HEK293T (cell line): Measurements from ENCODE around the gene ELL3.
"Not testable (repeated sequence)": the region's sequence is repeated elsewhere in the genome, so short reads cannot be mapped to it uniquely, and the experiment has no call there.

Source experiments
- CTCF ChIA-PET: fragments of 350-600 bp; formaldehyde crosslinking; extraction: SDS; loops from one replicate; lab custom pipeline; 2021; ENCODE audit warnings: antibody characterized with exemption, inconsistent platforms; lab: Yijun Ruan, JAX
- POLR2A ChIA-PET: fragments of 350-600 bp; formaldehyde crosslinking; extraction: SDS; loops from one replicate; lab custom pipeline; 2020; ENCODE audit warnings: antibody characterized with exemption, inconsistent platforms; lab: Yijun Ruan, JAX
- DNase-seq: peaks from one replicate; pipeline ENCODE4 v3.0.0; 2012; ENCODE audit warnings: mixed read lengths; ENCODE audit errors: extremely low spot score
- ARNT ChIP-seq: fragments of 450-650 bp; IDR thresholded peaks from 2 replicates; pipeline ENCODE4 v1.6.1; 2017; ENCODE audit warnings: mild to moderate bottlenecking
- BHLHE40 ChIP-seq: fragments of 450-650 bp; IDR thresholded peaks from 2 replicates; pipeline ENCODE4 v1.6.1; 2016; ENCODE audit warnings: mild to moderate bottlenecking, moderate library complexity, borderline replicate concordance
- CTBP1 ChIP-seq: fragments of 450-650 bp; IDR thresholded peaks from 2 replicates; pipeline ENCODE4 v1.6.1; 2016; ENCODE audit warnings: borderline replicate concordance
- ELF4 ChIP-seq: fragments of 450-650 bp; IDR thresholded peaks from 2 replicates; pipeline ENCODE4 v1.6.1; 2017; ENCODE audit warnings: antibody characterized with exemption
- FOXA1 ChIP-seq: fragments of 450-650 bp; IDR thresholded peaks from 2 replicates; pipeline ENCODE4 v1.6.1; 2016; ENCODE audit warnings: mild to moderate bottlenecking
- FOXK2 ChIP-seq: fragments of 450-650 bp; IDR thresholded peaks from 2 replicates; pipeline ENCODE4 v1.6.1; 2016; ENCODE audit warnings: mild to moderate bottlenecking
- FOXM1 ChIP-seq: fragments of 450-650 bp; IDR thresholded peaks from 2 replicates; pipeline ENCODE4 v1.6.1; 2017; ENCODE audit warnings: mild to moderate bottlenecking, borderline replicate concordance
- HDGF ChIP-seq: fragments of 450-650 bp; IDR thresholded peaks from 2 replicates; pipeline ENCODE4 v1.6.1; 2017; ENCODE audit warnings: antibody characterized with exemption, borderline replicate concordance
- L3MBTL2 ChIP-seq: fragments of 450-650 bp; conservative IDR thresholded peaks from 2 replicates; pipeline ENCODE4 v1.6.1; 2016; ENCODE audit warnings: mild to moderate bottlenecking
- LEF1 ChIP-seq: fragments of 450-650 bp; IDR thresholded peaks from 2 replicates; pipeline ENCODE4 v1.6.1; 2017; ENCODE audit warnings: mild to moderate bottlenecking, borderline replicate concordance
- NFRKB ChIP-seq: fragments of 450-650 bp; IDR thresholded peaks from 2 replicates; pipeline ENCODE4 v1.6.1; 2016; ENCODE audit warnings: mild to moderate bottlenecking, moderate library complexity
- SP1 ChIP-seq: fragments of 450-650 bp; IDR thresholded peaks from 2 replicates; pipeline ENCODE4 v1.6.1; 2017
- SUZ12 ChIP-seq: fragments of 450-650 bp; IDR thresholded peaks from 2 replicates; pipeline ENCODE4 v1.6.1; 2016; ENCODE audit warnings: mild to moderate bottlenecking
- TARDBP ChIP-seq: fragments of 450-650 bp; IDR thresholded peaks from 2 replicates; pipeline ENCODE4 v1.6.1; 2016
- ZNF384 ChIP-seq: fragments of 450-650 bp; IDR thresholded peaks from 2 replicates; pipeline ENCODE4 v1.6.1; 2016
- TF ChIP-seq, protein P1 (sequence below): fragments of 450-650 bp; IDR thresholded peaks from 2 replicates; pipeline ENCODE4 v1.6.1; 2016

Gene ELL3, protein sequence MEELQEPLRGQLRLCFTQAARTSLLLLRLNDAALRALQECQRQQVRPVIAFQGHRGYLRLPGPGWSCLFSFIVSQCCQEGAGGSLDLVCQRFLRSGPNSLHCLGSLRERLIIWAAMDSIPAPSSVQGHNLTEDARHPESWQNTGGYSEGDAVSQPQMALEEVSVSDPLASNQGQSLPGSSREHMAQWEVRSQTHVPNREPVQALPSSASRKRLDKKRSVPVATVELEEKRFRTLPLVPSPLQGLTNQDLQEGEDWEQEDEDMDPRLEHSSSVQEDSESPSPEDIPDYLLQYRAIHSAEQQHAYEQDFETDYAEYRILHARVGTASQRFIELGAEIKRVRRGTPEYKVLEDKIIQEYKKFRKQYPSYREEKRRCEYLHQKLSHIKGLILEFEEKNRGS

DNA sequence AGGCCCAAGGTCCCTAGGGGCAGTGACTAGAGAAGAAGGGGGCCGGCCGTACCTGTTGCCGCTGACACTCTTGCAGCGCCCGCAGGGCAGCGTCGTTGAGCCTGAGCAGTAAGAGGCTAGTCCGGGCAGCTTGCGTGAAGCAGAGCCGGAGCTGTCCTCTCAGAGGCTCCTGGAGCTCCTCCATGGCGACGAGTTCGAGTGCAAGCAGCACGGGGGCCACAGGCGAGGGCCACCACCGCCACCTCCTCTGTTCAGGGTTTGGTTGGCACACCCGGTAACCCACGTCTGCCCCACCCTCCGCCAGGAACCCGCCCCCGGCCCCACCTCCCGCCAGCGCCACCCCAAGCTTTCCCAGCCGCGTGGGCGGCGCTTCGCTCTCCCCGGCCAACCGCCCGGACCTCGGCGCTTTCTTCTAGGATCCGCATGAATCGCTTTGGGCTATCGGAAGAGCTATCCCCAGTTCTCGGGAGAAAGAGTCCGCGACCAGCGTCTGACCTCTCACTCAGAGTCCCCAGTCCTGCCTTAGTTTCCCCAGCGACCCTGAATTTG lies at the start of gene ELL3:
Gene ELL3, minus strand, starts transcription at position 249 of the 549 bp plus-strand sequence. Its CDS starts 65 bp downstream, at position 184.
- no peak for TF ChIP-seq SUZ12
- TF ChIP-seq LEF1: no peak
- no peak for TF ChIP-seq ZNF384
- TF ChIP-seq FOXA1: no peak
- TF ChIP-seq HDGF: no peak
- no peak for TF ChIP-seq NFRKB
- no peak for TF ChIP-seq TARDBP
- no peak for TF ChIP-seq CTBP1
- no peak for TF ChIP-seq SP1
- no peak for TF ChIP-seq ELF4
- TF ChIP-seq BHLHE40: no peak
- TF ChIP-seq ARNT: no peak
- no peak for TF ChIP-seq FOXK2
- TF ChIP-seq, protein P1, sequence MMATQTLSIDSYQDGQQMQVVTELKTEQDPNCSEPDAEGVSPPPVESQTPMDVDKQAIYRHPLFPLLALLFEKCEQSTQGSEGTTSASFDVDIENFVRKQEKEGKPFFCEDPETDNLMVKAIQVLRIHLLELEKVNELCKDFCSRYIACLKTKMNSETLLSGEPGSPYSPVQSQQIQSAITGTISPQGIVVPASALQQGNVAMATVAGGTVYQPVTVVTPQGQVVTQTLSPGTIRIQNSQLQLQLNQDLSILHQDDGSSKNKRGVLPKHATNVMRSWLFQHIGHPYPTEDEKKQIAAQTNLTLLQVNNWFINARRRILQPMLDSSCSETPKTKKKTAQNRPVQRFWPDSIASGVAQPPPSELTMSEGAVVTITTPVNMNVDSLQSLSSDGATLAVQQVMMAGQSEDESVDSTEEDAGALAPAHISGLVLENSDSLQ: no peak
- no peak for TF ChIP-seq L3MBTL2
- TF ChIP-seq FOXM1: no peak
- no peak for DNase-seq
- CTCF ChIA-PET: interaction anchor here (0.7 to 2.0 kb wide), 3 partner anchors 14 to 252 kb away, joined by 3 to 13 read pairs (median 4); partner anchors contain the start of gene HYPK
- POLR2A ChIA-PET: interaction anchor here (0.7 to 3.0 kb wide), 16 partner anchors 10 to 336 kb away, joined by 3 to 33 read pairs (median 4); partner anchors contain the start of genes HYPK, MFAP1, PDIA3 and SERF2

DNA sequence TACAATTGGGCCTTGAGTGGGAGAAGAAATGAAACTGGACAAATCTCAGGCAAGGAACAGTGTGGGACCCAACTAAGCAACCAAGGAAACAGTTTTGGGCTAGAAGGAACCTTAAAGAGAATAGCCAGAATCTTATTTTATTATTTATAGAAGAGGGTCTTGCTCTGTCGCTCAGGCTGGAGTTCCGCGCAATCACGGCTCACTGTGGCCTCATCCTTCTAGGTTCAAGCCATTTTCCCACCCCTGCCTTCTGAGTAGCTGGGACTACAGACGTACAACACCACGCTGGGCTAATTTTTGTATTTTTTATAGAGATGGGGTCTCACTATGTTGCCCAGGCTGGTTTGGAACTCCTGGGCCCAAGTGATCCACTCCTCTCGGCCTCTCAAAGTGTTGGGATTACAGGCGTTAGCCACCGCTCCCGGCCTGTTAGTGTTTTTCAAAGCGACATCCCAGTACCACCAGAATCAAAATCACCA lies 49.3 kb upstream of the ELL3 start:
- TF ChIP-seq ARNT: no peak
- TF ChIP-seq TARDBP: no peak
- TF ChIP-seq SUZ12: no peak
- DNase-seq: no peak
- CTCF ChIA-PET: no interaction called here
- POLR2A ChIA-PET: interaction anchor here (2.0 kb wide), 1 partner anchor 24 kb away, joined by 25 read pairs; the partner anchor contains the start of genes HYPK and SERINC4

DNA sequence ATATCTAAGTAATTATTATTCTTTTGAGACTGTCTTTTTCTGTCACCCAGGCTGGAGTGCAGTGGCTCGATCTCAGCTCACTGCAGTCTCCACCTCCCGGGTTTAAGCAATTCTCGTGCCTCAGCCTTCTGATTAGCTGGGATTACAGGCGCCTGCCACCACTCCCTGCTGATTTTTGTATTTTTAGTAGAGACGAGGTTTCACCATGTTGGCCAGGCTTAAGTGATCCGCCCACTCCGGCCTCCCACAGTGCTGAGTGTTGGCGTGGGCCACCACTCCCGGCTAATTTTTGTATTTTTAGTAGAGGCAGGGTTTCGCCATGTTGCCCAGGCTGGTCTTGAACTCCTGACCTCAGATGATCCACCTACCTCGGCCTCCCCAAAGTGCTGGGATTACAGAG lies 48.5 kb upstream of the ELL3 start:
- CTCF ChIA-PET, DNase-seq: not testable (repeated sequence)
- POLR2A ChIA-PET: interaction anchor here (0.8 to 2.0 kb wide), 9 partner anchors 12 to 405 kb away, joined by 3 to 25 read pairs (median 5); partner anchors contain the start of genes ELL3, HYPK, SERF2 and SERINC4

DNA sequence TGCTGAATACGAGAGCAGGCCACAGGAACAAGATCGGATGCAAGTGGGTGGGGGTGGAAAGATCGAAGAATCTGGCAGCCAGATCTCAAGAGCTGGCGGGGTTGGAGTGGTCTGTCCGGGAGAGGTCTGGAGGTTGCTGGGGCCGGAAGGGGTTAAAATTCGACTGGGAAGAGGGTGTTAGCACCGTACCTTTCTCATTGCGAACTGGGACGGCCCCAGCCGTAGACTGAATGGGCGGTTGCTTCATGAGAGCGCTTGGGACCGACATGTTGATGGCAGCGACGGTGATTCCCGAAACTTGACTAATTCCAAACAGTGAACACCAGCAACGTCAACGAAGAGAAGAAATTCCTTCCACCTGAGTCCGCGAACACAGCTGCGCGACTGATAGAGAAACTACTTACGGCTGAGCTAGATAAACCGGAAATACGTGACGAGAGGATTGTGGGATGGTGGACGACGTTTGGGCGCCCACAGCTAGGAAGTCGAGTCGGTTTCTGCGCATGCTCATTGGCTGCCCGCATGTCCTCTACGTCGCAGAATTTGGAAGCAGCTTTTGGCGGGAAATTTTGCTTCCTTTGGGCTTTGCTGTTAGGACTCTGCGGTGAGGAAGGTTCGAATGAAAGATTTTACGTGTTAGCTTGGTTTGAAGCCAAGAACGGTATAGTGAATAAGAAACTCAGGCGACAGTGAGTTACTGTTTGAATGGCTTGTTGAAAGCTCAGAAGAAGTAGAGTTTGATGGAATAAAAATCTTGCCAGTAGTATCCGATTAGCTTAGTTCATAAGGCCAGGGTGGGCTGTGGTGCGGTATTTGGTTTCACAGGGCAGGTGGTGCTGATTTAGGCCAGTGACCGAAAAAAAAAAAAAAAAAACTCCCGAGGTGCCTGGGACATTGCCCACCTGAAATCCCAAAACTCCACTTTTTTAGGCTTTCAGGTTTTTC lies 47.8 kb upstream of the ELL3 start, which contains the start of gene MFAP1:
Gene MFAP1, minus strand, starts transcription at position 389 of the 945 bp plus-strand sequence. Its CDS starts 121 bp downstream, at position 268.
- ChIA-PET CTCF (no interaction called here), POLR2A (interaction anchor here (0.6 to 2.0 kb wide), 15 partner anchors 12 to 713 kb away, joined by 3 to 25 read pairs (median 4); partner anchors contain the start of genes ELL3, HYPK, SERF2 and SERINC4)
- TF ChIP-seq CTBP1: no peak
- TF ChIP-seq FOXM1: no peak
- TF ChIP-seq L3MBTL2: peak; percentile 99
- TF ChIP-seq ELF4: 0 out of 2 replicates have a peak, but pooled peaks have one; percentile 42
- 0 out of 2 replicates have a peak, but pooled peaks have one; percentile 46 for TF ChIP-seq ZNF384
- peak; percentile 83 for DNase-seq

DNA sequence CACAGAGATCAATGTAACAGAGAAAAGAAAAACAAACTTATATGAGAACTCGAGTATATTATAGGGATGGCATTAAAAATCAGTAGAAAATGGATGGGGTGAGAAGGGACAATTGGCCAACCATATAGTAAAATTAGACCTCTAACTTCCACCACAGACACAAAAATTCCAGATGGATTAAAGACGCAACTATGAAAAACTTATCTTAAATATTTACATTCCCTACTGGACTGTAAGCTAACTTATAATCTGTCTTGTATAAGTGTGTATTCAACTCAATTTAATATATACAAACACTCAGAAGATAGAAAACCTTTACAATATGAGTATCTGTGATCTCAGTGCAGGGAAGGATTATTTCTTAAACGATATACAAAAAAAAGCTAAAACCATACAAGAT lies 44.7 kb upstream of the ELL3 start:
- POLR2A ChIA-PET: interaction anchor here (1.0 kb wide), 1 partner anchor 21 kb away, joined by 7 read pairs; the partner anchor contains the start of genes HYPK and SERINC4
- DNase-seq: no peak
- TF ChIP-seq SUZ12: no peak
- CTCF ChIA-PET: interaction anchor here (0.7 kb wide), 1 partner anchor 22 kb away, joined by 4 read pairs; no protein-coding TSS in a partner anchor

DNA sequence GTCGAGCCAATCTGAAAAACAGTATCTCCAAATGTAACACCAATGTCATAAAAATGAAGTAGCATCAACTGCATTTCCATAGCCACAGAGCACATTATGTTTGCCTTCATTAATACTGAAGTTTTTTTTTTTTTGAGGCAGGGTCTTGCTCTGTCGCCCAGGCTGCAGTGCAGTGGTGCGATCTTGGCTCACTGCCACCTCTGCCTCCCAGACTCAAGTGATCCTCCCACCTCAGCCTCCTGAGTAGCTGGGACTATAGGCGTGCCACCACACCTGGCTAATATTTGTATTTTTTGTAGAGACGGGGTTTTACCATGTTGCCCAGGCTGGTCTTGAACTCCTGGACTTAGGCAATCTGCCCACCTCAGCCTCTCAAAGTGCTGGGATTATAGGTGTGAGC lies 38.3 kb upstream of the ELL3 start:
- DNase-seq, CTCF ChIA-PET, POLR2A ChIA-PET: not testable (repeated sequence)

DNA sequence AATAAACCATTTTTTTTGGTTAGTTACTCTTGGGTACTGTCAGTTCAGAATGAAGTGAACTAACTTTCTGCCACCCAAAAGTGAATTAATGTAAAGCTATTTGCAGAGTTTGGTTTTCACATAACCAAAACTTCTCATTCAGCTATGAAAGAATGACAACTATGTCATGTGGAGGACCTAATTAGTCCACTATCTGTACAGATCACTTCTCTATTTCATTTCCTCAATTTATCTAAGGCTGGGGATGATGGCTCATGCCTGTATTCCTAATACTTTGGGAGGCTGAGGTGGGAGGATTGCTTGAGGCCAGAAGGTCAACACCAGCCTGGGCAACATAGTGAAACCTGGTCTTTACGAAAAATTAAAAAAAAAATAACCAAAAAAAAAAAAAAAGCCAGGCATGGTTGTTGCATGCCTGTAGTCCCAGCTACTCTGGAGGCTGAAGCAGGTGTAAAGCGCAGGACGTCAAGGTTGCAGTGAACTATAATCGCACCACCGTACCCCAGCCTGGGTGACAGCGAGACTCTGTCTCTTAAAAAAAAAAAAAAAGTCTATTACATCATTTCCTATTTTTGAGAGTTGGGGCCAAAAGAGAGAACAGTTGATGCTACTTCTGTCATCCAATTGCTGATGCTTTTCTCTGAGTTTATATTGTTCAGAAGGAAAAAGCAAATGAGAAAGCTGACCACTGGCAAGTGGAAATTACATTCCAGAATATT lies 32.4 kb upstream of the ELL3 start:
- no peak for TF ChIP-seq SP1
- no peak for TF ChIP-seq ELF4
- no peak for TF ChIP-seq LEF1
- no peak for TF ChIP-seq CTBP1
- TF ChIP-seq FOXK2: no peak
- no peak for TF ChIP-seq NFRKB
- no peak for TF ChIP-seq L3MBTL2
- TF ChIP-seq ARNT: no peak
- no peak for TF ChIP-seq HDGF
- TF ChIP-seq SUZ12: no peak
- POLR2A ChIA-PET: interaction anchor here (0.9 to 1.7 kb wide), 3 partner anchors 9 to 24 kb away, joined by 4 to 7 read pairs (median 6); partner anchors contain the start of genes HYPK, MFAP1 and SERINC4
- CTCF ChIA-PET: no interaction called here
- DNase-seq: no peak
